ENCODE data around the gene YOD1.

DNA sequence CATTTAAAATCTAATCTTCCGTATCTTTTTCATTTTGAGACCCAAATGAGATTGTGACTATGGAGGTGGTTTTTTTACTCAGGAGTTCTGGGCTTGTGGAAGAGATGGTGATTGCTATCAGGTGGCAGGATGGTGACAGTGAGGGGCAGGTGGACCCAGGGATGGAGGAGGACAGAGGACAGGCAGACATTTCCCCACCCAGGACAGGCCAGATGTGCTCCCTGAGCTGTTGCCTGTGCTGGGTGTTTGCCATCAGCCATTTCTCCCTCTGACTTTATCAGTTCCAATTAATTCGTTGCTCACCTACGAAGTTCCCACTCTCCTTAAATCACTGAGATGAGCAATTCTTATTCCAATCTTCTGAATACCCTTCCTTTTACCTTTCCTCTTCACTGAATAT, 44.9 kb downstream of the YOD1 start:
- TF ChIP-seq POLR2A (IDR thresholded peaks at IDR 0.05; ENCODE audit: extremely low read depth, insufficient read length) (no peak), MYC (IDR thresholded peaks at IDR 0.05; ENCODE audit: low read depth, low read length) (no peak)
- TF ChIP-seq, protein P1, sequence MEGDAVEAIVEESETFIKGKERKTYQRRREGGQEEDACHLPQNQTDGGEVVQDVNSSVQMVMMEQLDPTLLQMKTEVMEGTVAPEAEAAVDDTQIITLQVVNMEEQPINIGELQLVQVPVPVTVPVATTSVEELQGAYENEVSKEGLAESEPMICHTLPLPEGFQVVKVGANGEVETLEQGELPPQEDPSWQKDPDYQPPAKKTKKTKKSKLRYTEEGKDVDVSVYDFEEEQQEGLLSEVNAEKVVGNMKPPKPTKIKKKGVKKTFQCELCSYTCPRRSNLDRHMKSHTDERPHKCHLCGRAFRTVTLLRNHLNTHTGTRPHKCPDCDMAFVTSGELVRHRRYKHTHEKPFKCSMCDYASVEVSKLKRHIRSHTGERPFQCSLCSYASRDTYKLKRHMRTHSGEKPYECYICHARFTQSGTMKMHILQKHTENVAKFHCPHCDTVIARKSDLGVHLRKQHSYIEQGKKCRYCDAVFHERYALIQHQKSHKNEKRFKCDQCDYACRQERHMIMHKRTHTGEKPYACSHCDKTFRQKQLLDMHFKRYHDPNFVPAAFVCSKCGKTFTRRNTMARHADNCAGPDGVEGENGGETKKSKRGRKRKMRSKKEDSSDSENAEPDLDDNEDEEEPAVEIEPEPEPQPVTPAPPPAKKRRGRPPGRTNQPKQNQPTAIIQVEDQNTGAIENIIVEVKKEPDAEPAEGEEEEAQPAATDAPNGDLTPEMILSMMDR (IDR thresholded peaks at IDR 0.05; ENCODE audit: low read depth, low read length), result no peak
- TF ChIP-seq, protein P2, sequence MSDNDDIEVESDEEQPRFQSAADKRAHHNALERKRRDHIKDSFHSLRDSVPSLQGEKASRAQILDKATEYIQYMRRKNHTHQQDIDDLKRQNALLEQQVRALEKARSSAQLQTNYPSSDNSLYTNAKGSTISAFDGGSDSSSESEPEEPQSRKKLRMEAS (IDR thresholded peaks at IDR 0.05; ENCODE audit: low read depth, low read length), result no peak

All from NB4 (cell line).